Activated T-helper 2 cell treated with anti-CD3 and anti-CD28 coated beads, Interferon-gamma antibody, Interleukin-2, Interleukin-4, amounts not matched to agents 10 μg/mL and 5 μg/mL and 100 μg/mL, durations not matched to agents 14 hours and 24 hours and 36 hours (primary cell): ENCODE data around the gene DNAJC7. TPM values are rescaled to one million over a fixed set of nuclear protein-coding genes. Genes with fewer than 3 reads are reported as not detected.

ENCODE experiments used
- DNase-seq: peaks from one replicate; pipeline ENCODE4 v3.0.0; 2021; ENCODE audit warnings: low spot score
- H3K27ac Mint-ChIP-seq: one replicate; pipeline ENCODE4 v1.8.0; 2021; ENCODE audit warnings: mixed read lengths
- H3K27me3 Mint-ChIP-seq: one replicate; pipeline ENCODE4 v1.8.0; 2021; ENCODE audit warnings: low read depth, mixed read lengths
- H3K36me3 Mint-ChIP-seq: one replicate; pipeline ENCODE4 v1.8.0; 2021; ENCODE audit warnings: low read depth, mixed read lengths
- H3K4me1 Mint-ChIP-seq: one replicate; pipeline ENCODE4 v1.8.0; 2021; ENCODE audit warnings: low read depth, mixed read lengths
- H3K4me3 Mint-ChIP-seq: one replicate; pipeline ENCODE4 v1.8.0; 2021; ENCODE audit warnings: low read depth, mild to moderate bottlenecking, moderate library complexity, mixed read lengths
- H3K9me3 Mint-ChIP-seq: one replicate; pipeline ENCODE4 v1.8.0; 2021; ENCODE audit warnings: mixed read lengths
- intact Hi-C: fragments of 100-400 bp; cut with micrococcal nuclease; formaldehyde crosslinking; loops from one replicate; pipeline ENCODE4 v1.15.1; 2023
- total RNA-seq: library from RNA; stranded (reverse); gene quantifications from 2 replicates; pipeline ENCODE4 v1.2.3, GENCODE V29; 2022

Gene DNAJC7
- total RNA-seq, 1 donor from 2014 or later: 115 TPM

DNA sequence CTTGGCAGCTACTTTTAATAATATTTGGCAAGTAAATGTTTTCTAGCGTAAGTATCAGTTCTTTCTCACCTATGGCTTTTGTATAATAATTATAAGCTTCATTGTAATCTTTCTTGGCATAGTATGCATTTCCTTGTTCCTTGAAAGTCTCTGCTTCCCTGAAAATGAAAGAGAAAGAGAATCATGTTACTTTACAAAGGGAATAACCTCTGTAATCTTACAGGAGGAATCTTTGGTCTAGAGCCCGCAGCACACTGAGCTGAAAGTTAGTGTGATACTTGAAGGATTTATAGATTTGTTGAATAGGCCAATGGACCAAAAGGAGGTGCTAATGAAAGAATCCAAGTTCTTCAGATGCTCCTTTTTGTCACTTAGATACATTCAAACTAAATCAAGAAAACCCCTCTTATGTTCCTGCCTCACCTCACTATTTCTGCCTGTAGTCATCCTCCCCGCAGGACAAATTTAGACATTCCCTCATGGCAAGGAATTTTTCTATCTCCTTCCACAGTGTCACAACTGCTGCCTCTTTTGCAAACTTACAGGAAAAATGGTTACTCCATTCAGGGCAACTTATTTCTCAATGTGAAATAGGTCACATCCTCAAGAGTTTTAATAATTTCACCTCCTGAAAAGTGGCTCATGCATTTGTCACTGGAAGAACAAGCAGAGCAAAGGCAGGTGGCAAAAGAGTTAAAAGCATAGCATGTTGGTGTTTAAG lies 16.7 kb downstream of the DNAJC7 start:
- H3K9me3 Mint-ChIP-seq: no peaks in the 10 kb centered on the region
- peaks cover 13% of the 10 kb centered on the region for H3K4me1 Mint-ChIP-seq
- intact Hi-C loops: no loop called here
- H3K27ac Mint-ChIP-seq: no peak overlapping the region
- H3K27me3 Mint-ChIP-seq: no peaks in the 10 kb centered on the region
- no peak for DNase-seq
- peaks cover 60% of the 10 kb centered on the region for H3K36me3 Mint-ChIP-seq
- no peak overlapping the region for H3K4me3 Mint-ChIP-seq

DNA sequence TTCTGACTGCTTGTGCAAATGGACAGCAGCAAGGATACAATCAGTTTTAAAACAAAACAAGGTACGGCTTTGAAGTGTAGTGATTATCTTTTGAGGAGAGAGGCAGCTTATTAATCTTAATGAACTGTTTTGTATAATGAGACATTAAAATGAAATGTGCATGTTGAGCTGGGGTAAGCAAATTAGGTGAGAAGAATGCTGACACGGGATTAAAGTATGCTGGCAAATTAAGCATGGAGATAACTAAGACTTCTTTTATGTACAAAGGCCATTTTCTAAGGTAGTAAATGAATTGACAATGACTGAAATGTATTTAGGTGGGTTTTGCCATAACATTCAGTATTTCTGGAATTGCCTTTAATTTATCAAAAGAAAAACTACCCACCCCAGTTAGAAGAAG lies 18.7 kb downstream of the DNAJC7 start:
- DNase-seq: no peak
- intact Hi-C loops: no loop called here
- Mint-ChIP-seq H3K36me3 (peaks cover 71% of the 10 kb centered on the region), H3K9me3 (no peaks in the 10 kb centered on the region), H3K27me3 (no peaks in the 10 kb centered on the region), H3K27ac (no peak overlapping the region), H3K4me3 (no peak overlapping the region), H3K4me1 (peaks cover 11% of the 10 kb centered on the region)

- Mint-ChIP-seq H3K4me1 (peaks cover 4% of the 10 kb centered on the region), H3K27ac (no peak overlapping the region)
- intact Hi-C loops: no loop called here
Measured at GRCh38 chr17:41996855-41997164, 20.4 kb downstream of the DNAJC7 start.

GRCh38 chr17:41992576-41992975 lies 24.7 kb downstream of the DNAJC7 start:
- Mint-ChIP-seq H3K27me3 (no peaks in the 10 kb centered on the region), H3K36me3 (peaks cover 80% of the 10 kb centered on the region), H3K4me3 (no peak overlapping the region), H3K27ac (no peak overlapping the region), H3K9me3 (no peaks in the 10 kb centered on the region), H3K4me1 (peaks cover 4% of the 10 kb centered on the region)
- no peak for DNase-seq
- intact Hi-C loops: no loop called here

More at GRCh38 chr17:41996855-41997164, 20.4 kb downstream of the DNAJC7 start:
- no peaks in the 10 kb centered on the region for H3K27me3 Mint-ChIP-seq
- no peak for DNase-seq
- H3K9me3 Mint-ChIP-seq: no peaks in the 10 kb centered on the region
- no peak overlapping the region for H3K4me3 Mint-ChIP-seq
- peaks cover 75% of the 10 kb centered on the region for H3K36me3 Mint-ChIP-seq

DNA sequence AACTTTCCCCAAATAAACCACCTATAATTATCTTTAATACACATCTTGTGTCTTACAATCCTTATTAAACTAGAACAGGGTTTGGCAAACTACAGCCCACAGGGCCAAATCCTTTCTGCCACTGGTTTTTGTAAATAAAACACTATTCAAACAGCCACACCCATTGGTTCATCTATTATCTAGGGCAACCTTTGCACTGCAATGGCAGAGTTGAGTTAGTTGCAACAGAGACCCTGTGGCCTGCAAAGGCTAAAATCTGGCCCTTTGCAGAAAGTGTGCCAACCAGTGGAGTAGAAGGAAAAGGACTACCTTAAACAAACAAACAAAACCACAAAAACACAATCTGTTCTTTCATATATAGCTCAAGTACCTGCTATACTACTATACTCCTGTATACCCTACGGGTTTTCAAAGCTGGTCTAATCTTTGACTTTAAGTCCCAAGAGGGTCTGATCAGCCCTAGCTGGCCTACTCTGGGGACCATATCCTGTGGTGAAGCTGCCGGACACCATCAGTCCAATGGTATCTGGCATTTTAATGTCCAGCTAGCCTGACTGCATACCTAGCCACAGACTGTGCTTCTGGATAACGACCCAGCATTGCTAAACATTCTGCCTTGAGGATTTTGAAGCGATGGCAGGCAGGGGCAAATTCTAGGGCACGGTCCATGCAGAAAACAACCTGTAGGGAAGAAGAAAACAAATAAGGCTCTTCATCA lies 27.4 kb downstream of the DNAJC7 start:
- Mint-ChIP-seq H3K27ac (no peak overlapping the region), H3K36me3 (peaks cover 80% of the 10 kb centered on the region), H3K4me3 (no peak overlapping the region)

GRCh38 chr17:41988418-41988817 lies 28.8 kb downstream of the DNAJC7 start:
- H3K27ac Mint-ChIP-seq: no peak overlapping the region
- H3K4me3 Mint-ChIP-seq: no peak overlapping the region

More for the DNA sequence above, 27.4 kb downstream of the DNAJC7 start:
- no peak for DNase-seq
- H3K9me3 Mint-ChIP-seq: no peaks in the 10 kb centered on the region
- H3K4me1 Mint-ChIP-seq: no peaks in the 10 kb centered on the region
- intact Hi-C loops: no loop called here
- no peaks in the 10 kb centered on the region for H3K27me3 Mint-ChIP-seq

GRCh38 chr17:41987642-41988041 lies 29.6 kb downstream of the DNAJC7 start:
- H3K27ac Mint-ChIP-seq: no peak overlapping the region
- H3K4me1 Mint-ChIP-seq: no peaks in the 10 kb centered on the region
- H3K36me3 Mint-ChIP-seq: peaks cover 75% of the 10 kb centered on the region
- no peak overlapping the region for H3K4me3 Mint-ChIP-seq
- intact Hi-C loops: no loop called here
- DNase-seq: no peak
- no peaks in the 10 kb centered on the region for H3K9me3 Mint-ChIP-seq
- no peaks in the 10 kb centered on the region for H3K27me3 Mint-ChIP-seq

More at GRCh38 chr17:41988418-41988817, 28.8 kb downstream of the DNAJC7 start:
- no peaks in the 10 kb centered on the region for H3K4me1 Mint-ChIP-seq
- H3K9me3 Mint-ChIP-seq: no peaks in the 10 kb centered on the region
- DNase-seq: no peak
- peaks cover 76% of the 10 kb centered on the region for H3K36me3 Mint-ChIP-seq
- intact Hi-C loops: no loop called here
- no peaks in the 10 kb centered on the region for H3K27me3 Mint-ChIP-seq

DNA sequence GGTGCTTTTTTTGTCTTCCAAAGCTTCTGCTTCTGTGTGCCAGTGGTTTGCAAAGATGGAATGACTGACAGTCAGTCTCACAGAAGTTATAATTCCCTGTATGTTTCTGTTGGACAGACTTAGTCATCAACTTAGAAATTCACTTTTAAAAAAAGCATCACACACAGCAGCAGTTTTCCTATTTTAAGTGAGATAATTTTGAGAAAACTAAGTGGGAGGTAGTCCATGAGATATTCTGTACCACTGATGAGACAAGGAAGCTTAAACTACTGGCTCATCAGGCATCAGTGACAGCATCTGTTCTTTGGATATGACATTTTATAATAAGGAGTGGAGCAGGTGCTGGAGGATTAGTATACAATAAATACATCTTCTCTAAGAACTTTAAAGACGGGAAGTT lies 30.6 kb downstream of the DNAJC7 start:
- Mint-ChIP-seq H3K36me3 (peaks cover 74% of the 10 kb centered on the region), H3K4me3 (no peak overlapping the region), H3K27me3 (no peaks in the 10 kb centered on the region), H3K27ac (no peak overlapping the region), H3K4me1 (no peaks in the 10 kb centered on the region), H3K9me3 (no peaks in the 10 kb centered on the region)
- DNase-seq: no peak
- intact Hi-C loops: no loop called here

- Mint-ChIP-seq H3K4me1 (no peaks in the 10 kb centered on the region), H3K4me3 (no peak overlapping the region), H3K36me3 (peaks cover 74% of the 10 kb centered on the region), H3K27me3 (no peaks in the 10 kb centered on the region), H3K27ac (no peak overlapping the region), H3K9me3 (no peaks in the 10 kb centered on the region)
- no peak for DNase-seq
- intact Hi-C loops: no loop called here
Measured at GRCh38 chr17:41985919-41986318, 31.3 kb downstream of the DNAJC7 start.

DNA sequence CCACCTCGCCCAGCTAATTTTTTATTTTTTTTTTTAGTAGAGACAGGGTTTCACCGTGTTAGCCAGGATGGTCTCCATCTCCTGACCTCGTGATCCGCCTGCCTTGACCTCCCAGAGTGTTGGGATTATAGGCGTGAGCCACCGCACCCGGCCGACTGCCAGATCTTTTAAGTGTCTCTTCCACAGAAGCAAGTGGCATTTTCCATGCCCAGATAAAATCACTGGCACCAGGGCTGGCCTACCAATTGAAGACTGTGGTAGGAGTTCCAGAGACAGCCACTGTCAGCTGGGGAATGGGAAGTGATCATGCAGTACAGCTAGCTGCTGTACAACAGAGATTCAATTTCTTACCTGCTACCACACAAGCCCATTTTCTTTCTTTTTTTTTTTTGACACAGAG lies 32.8 kb downstream of the DNAJC7 start:
- intact Hi-C loops: no loop called here
- no peaks in the 10 kb centered on the region for H3K4me1 Mint-ChIP-seq
- no peak overlapping the region for H3K4me3 Mint-ChIP-seq
- DNase-seq: no peak
- H3K36me3 Mint-ChIP-seq: peaks cover 77% of the 10 kb centered on the region
- no peaks in the 10 kb centered on the region for H3K27me3 Mint-ChIP-seq
- no peaks in the 10 kb centered on the region for H3K9me3 Mint-ChIP-seq
- H3K27ac Mint-ChIP-seq: no peak overlapping the region

DNA sequence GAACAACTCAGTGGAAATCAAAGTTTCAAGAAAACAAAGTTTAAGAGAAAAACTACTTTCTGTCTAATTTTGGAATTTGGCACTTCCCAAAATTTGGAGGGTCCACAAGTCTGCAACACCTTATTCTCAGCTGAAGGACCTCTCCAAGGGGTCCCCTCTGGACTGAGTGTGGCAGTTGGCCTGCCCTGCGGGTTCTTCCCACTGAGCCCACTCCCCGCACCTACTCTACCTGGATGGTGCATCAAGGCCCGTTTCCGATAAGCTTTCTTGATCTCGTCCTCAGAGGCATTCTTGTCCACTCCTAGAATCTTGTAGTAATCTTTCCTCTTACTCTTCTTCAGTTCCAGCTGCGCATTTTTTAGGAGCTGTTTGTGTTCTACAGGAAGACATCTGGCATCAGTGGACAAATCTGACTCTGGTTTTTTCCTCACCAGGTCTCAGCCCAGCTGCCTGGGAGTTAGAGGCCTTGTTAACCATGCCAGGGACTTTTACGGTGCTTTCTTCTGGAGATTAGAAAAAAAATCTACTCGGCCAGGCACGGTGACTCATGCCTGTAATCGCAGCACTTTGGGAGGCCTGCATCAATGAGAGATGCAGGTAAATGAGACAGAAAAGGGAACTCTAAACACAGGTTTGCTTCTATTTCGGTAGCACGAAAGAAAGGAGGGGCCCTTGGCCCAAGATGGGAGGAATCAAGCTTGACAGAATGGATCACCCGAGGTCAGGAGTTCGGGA lies 35.0 kb downstream of the DNAJC7 start:
- DNase-seq: no peak
- intact Hi-C loops: no loop called here
- Mint-ChIP-seq H3K4me3 (no peak overlapping the region), H3K27ac (no peak overlapping the region), H3K9me3 (no peaks in the 10 kb centered on the region), H3K36me3 (peaks cover 73% of the 10 kb centered on the region), H3K4me1 (peaks cover 1% of the 10 kb centered on the region), H3K27me3 (no peaks in the 10 kb centered on the region)

DNA sequence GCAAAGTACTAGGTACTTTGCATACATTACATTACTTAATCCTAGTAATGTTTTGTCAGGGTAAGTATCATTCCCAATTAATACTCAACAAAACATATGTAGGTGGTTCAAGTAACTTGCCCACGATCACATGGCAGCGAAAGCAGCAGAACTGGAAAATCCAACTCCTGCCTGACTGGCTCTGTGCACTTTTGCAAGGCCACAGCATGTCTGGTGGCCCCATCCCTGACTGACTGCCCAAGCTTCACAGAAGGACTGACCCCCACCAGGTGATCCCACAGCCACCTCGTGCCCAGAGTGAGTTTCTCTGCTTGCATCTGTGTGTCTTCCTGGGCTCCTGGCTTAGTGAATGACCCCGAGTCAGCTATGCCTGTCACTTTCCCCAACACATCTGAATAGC lies 39.2 kb downstream of the DNAJC7 start:
- Mint-ChIP-seq H3K4me3 (no peak overlapping the region), H3K4me1 (peaks cover 1% of the 10 kb centered on the region), H3K27me3 (no peaks in the 10 kb centered on the region), H3K36me3 (peaks cover 82% of the 10 kb centered on the region), H3K27ac (no peak overlapping the region), H3K9me3 (no peaks in the 10 kb centered on the region)
- no peak for DNase-seq
- intact Hi-C loops: no loop called here
